CD4-positive, alpha-beta T cell treated with Interleukin-12 subunit alpha and Interleukin-12 subunit beta, for 1 hour (primary cell): Measurements from ENCODE around the gene CHRM1.
"Not testable (repeated sequence)": the region's sequence is repeated elsewhere in the genome, so short reads cannot be mapped to it uniquely, and the experiment has no call there.

ENCODE experiments used
- DNase-seq: peaks from one replicate; pipeline ENCODE4 v3.0.0-alpha.2; 2020

The CHRM1 gene

DNA sequence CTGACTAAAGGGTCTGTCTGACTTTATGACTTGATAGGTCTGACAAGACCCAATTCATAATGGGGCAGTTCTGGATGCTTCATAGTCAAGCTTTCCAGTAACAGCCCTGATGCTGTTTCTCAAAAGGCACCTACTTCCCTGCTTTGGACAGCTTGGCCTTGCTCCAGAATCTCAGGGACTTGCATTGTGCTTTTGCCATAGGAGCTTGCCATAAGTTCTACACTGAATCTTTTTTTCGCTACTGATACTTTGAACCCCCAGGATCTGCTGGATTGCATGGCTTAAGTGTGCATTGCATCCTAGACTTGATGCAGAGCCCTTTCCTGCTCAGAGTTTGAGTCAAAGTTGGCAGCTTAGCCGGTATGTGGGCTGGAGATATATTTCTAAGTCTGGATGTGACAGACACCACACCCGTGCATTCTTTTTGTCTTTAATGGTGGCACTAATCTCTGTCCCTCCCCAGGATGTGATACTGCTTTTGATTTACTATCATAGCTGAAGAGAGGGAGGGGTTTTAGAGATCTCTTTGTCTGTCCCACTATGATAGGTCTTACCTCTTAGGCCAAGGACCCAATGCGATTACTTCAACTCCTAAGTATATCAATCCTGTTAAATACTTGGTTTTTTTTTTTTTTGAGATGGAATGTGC is 57.4 kb downstream of the CHRM1 start:
- DNase-seq, result no peak

DNA sequence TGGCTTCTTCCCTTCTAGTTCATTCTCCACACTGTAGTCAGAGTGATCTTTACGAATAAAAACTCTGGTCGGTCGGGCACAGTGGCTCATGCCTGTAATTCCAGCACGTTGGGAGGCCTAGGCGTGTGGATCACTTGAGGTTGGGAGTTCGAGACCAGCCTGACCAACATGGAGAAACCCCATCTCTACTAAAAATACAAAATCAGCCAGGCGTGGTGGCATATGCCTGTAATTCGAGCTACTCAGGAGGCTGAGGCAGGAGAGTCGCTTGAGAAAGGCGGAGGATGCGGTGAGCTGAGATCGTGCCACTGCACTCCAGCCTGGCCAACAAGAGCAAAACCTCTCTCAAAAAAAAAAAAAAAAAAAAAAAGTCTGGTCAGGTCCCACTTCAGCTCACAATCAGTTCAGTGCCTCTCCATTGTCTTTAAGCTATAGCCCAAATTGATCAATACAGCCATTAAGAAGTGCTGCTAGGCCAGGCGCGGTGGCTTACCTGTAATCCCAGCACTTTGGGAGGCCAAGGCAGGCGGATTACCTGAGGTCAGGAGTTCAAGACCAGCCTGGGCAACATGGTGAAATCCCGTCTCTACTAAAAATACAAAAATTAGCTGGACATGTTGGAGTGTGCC is 59.5 kb downstream of the CHRM1 start:
- not testable (repeated sequence) for DNase-seq

DNA sequence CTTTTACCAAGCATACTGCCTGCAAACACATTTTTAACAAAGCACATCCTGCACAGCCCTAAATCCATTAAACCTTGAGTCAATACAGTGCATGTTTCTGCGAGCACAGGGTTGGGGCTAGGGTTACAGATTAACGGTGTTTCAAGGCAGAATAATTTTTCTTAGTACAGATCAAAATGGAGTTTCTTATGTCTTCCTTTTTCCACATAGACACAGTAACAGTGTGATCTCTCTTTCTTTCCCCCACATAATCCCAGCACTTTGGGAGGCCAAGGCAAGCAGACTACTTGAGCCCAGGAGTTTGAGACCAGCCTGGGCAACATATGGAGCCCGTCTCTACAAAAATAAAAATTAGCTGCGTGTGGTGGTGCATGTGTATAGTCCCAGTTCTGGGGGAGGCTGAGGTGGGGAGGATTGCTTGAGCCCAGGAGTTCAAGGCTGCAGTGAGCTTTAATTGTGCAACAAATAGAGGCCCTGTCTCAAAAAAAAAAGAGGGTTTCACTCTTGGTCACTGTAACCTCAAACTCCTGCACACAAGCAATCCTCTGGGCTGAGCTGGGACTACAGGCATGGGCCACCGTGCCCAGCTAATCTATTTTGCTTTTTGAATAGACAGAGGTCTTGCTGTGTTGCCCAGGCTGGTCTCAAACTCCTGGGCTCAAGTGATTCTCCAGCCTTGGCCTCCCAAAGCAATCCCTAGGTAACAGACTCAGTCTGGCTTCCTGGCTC is 60.2 kb downstream of the CHRM1 start:
- no peak for DNase-seq

GRCh38 chr11:62859281-62859703 is 61.9 kb downstream of the CHRM1 start:
- DNase-seq, result not testable (repeated sequence)
